Measurements from ENCODE around the gene TUBB.
"Not testable (repeated sequence)": the region's sequence is repeated elsewhere in the genome, so short reads cannot be mapped to it uniquely, and the experiment has no call there.

TUBB gene

DNA sequence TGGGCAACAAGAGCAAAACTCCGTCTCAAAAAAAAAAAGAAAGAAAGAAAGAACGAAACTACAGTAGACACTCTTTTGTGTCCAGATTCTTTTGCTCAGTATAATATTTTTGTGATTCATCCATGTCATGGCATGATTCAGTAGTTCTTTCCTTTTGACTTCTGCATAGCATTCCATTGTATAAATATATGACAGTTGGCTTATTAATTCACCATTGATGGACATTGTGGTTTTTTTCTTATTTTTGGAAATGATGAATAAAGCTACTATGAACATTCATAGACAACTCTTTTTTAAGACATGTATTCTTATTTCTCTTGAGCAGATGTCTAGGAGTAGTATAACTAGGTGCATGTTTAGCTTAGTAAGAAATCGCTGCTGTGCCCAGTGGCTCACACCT, 34.5 kb downstream of the TUBB start:
- in situ Hi-C loops (cut with HindIII; ENCODE audit: low sequenced_read_pairs), result no loop called here

DNA sequence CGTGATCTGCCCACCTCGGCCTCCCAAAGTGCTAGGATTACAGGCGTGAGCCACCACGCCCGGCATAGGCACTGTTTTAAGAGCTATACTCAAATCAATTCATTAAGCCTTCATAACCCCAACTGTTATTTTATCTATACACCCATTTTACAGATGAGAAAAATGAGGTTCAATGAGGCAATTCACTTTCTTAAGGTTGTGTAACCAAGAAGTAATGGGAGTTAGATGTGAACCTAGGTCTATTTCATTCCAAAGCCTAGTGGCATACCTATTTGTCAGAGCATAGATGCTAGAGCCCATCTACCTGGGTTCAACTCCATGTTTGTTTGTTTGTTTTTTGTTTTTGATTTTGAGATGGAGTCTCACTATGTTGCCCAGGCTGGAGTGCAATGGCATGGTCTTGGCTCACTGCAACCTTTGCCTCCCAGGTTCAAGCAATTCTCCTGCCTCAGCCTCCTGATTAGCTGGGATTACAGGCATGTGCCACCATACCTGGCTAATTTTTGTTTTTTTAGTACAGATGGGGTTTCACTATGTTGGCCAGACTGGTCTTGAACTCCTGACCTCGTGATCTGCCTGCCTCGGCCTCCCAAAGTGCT, 36.4 kb downstream of the TUBB start:
- in situ Hi-C loops (cut with HindIII; ENCODE audit: low sequenced_read_pairs), result not testable (repeated sequence)

DNA sequence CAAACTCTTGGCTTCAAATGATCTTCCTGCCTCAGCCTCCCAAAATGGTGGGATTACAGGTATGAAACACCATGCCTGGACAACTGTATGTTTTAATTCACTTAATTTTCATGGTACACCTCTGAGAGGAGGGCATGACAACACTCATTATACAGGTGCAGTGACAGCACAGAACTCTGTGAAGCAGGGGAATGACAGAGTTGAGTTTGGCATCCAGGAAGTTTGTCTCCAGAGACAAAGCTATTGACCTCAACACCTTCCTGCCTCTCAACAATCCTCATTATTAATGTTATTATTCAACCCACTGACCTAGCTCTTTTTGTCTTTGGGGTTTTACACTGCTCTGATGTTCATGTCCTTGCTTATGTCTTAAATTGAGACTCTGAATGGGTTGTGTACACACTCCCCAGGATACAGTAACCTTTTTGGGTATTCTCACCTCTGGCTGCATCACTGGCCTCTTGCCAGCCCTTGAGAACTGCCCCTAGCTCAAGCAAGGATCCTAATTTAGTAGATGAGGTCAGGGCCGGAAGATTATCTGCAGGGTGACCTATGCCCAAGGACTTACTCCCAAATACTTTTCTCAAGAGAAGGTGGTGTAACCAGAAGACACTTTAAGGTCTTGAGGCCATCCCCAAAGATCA, 37.2 kb downstream of the TUBB start:
- in situ Hi-C loops (cut with HindIII; ENCODE audit: low sequenced_read_pairs), result no loop called here

DNA sequence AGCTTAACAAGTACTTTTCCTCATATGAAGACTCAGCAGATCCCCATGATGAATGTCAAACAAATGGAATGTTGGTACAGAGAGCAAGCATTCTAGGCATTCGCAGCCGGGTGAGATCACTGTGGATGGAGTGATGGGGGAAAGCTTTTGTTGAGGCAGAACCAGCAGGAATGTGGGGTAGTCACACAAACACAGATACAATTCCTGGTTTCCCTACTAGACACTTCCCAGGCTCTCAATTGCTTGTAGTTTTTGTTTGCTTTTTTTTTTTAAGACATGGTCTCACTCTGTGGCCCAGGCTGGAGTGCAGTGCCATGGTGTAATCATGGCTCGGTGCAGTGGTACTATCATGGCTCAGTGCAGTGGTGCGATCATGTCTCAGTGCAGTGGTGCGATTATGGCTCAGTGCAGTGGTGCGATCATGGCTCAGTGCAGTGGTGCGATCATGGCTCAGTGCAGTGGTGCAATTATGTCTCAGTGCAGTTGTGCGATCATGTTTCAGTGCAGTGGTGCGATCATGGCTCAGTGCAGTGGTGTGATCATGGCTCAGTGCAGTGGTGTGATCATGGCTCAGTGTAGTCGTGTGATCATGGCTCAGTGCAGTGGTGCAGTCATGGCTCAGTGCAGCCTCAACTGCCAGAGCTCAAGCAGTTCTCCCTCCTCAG, 39.6 kb downstream of the TUBB start:
- in situ Hi-C loops (cut with HindIII; ENCODE audit: low sequenced_read_pairs), result no loop called here

DNA sequence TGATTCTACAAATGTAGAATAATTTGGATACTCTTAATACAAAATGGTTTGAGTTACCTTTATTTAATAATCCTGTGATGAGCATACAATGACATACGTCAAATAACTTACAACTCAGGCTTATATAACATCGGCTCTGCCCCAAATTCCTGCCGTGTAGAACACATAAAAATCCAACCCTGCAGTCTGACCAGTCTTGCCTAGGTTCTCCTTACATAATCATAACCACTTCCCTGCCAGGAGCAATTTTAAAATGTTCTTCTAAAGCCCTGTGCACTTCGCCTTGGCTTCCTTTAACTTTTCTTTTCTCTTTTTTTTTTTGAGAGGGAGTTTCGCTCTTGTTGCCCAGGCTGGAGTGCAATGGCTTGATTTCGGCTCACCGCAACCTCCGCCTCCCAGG, 40.4 kb downstream of the TUBB start:
- in situ Hi-C loops (cut with HindIII; ENCODE audit: low sequenced_read_pairs), result no loop called here

DNA sequence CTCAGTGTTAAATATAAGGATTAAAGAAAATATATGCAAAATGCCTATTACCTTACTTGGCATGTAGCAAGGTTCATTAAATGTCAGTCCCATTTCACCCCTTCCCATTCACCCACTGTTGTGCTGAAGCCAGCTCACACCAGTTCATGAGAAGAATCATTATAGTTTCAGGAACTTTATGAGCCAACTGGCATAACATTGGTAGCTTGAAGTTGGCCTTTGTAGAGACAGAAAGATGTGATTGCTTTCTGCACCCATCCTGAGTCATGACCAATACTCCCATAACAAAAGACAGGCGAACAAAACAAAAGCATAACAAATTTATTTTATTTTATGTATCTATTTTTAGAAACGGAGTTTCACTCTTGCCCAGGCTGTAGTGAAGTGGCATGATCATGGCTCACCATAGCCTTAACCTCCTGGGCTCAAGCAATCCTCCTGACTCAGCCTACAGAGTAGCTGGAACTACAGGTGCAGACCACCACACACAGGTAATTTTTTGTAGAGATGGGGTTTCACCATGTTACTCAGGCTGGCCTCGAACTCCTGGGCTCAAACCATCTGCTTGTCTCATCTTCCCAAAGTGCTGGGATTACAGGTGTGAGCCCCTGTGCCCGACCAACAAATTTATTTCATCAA, 41.8 kb downstream of the TUBB start:
- in situ Hi-C loops (cut with HindIII; ENCODE audit: low sequenced_read_pairs), result no loop called here

DNA sequence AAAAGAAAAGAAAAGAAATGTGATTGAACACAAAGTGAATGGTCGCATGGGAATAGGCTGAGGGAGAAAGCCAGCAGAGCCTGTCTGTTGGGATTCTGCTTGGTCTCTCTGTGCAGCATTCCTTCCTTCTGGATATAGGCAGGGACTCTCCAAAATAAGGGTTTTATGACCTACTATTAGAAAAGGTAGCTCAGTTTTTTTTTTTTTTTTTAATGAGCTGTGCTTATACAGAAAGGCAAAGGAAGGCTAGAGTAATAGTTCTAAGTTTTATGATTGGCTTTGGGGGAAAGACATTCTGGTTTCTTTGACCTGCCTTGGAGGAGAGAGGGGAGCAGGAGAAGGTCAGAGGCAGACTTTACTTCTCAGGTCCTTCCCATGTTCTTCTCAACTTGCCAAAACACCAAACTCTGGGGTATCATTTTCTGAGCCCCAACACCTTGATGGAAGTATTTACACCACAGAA, 43.0 kb downstream of the TUBB start:
- in situ Hi-C loops (cut with HindIII; ENCODE audit: low sequenced_read_pairs), result no loop called here

DNA sequence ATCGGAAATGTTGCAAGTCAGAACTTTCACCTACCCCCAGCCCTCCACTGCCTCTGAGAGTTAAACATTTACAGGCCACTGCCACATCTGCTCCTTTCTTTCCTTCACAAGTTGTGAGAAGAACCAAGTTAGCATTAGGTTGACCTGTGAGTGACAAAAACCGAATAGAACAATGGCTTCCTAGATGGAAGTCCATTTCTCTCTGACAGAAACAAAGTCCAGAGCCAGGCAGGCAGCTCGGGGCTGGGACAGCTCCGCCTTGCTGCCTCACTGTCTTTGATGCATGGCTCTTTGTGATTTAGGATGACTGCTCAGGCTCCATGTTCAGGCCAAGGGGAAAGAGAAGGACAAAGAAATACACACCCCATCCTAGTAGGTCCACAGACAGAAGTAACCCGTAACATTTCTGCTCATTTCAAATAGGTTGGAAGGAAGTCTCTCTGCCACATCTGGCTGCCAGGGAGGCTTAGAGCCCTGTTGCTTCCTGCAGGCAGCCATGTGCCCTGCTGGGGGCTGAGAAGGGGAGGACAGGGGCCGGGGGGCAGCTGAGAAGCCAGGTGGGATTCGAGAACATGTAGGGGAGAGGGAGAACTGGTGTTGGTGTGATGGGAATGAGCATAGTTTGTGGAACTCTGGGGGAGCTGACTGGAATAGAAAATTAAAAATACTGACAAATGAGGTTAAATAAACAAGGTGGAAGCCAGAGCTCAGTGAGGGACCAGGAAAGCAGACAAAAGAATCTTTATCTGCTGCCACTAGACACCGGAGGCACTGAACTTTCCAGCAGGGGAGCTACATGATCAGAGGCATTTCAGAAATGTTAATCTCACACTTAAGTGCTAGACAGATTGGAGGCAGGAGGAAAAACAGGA, 43.7 kb downstream of the TUBB start:
- in situ Hi-C loops (cut with HindIII; ENCODE audit: low sequenced_read_pairs), result no loop called here

DNA sequence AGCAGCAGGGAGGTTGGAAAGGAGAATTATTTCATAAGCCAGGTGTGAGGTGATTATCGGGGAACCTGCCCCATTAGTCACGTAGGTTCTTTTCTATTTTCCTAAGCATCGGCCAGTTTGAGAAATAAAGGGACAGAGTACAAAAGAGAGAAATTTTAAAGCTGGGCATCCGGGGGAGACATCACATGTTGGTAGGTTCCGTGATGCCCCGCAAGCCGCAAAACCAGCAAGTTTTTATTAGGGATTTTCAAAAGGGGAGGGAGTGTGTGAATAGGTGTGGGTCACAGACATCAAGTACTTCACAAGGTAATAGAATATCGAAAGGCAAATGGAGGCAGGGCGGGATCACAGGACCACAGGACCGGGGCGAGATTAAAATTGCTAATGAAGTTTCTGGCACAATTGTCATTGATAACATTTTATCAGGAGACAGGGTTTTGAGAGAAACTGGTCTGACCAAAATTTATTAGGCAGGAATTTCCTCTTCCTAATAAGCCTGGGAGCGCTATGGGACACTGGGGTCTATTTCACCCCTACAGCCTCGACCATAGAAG, 44.4 kb downstream of the TUBB start:
- in situ Hi-C loops (cut with HindIII; ENCODE audit: low sequenced_read_pairs), result not testable (repeated sequence)

DNA sequence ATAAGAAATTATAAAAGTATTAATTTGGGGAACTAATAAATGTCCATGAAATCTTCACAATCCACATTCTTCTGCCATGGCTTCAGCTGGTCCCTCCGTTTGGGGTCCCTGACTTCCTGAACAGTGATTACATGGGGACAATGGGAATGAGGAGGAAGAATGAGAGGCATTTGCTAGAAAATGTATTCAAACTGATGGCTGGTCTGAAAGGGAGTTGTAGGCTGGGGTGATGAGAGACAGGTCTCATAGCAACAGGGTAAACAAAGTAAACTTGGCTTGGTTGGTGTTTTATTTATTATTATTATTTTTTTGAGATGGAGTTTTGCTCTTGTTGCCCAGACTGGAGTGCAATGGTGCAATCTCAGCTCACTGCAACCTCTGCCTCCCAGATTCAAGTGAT, 45.3 kb downstream of the TUBB start:
- in situ Hi-C loops (cut with HindIII; ENCODE audit: low sequenced_read_pairs), result not testable (repeated sequence)

DNA sequence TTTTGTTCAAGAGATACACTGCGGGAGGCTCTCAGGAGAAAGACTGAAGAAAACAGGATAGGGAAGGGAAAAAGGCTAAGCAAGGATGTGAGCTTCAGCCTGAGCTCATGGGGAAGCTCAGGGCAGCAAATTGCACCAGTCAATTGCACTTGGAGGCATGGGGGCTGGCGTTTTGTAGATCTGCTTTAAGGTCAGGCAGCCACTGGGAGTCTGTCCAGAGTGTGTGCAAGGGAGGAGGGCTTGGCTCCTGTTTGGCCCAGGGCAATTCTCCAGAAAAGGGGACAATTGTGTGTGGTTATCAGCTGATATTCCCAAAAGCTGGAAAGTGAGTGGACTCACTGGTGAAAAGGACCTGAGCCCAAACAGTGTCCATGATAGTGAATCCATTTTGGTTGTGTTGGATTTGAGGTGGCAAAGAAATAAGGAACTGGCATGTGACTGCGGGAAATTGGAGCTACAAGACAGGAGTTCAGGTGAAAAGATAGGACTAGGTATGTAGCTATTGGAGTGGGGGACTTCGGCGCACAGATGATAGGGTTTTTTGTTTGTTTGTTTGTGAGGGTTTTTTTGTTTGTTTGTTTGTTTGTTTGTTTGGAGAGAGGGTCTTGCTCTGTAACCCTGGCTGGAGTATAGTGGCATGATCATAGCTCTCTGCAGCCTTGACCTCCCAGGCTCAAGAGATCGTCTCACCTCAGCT, 46.5 kb downstream of the TUBB start:
- in situ Hi-C loops (cut with HindIII; ENCODE audit: low sequenced_read_pairs), result no loop called here

DNA sequence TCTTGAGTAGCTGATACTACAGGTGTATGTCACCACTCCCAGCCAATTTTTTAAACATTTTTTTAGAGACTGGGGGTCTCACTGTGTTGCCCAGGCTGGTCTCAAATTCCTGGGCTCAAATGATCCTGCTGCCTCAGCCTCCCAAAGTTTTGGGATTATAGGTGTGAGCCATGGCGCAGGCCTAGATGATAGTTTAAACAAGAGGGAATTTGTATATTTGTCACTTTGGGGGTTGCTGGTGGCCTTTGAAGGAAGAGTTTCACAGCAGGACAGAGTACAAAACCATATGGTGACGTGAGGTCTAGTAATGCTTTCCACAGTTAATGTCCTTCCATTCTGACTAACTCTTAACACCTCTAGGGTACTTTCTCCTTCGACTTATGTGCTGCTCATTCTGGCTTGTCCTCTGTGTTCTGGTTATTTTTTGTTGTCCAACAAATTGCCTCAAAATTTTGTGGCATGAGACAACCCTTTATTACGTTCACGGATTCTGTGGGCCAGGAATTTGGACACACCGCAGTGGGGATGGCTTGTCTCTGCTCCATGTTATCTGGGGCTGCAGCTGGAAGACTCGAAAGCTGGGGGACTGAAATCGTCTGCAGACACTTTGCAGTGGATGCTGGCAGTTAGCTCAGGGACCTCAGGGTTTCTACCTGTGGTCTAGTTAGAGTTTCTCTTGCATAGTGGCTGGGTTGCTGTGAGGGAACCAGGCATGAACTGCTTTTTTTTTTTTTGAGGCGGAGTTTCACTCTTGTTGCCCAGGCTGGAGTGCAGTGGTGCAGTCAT, 47.2 kb downstream of the TUBB start:
- in situ Hi-C loops (cut with HindIII; ENCODE audit: low sequenced_read_pairs), result no loop called here

DNA sequence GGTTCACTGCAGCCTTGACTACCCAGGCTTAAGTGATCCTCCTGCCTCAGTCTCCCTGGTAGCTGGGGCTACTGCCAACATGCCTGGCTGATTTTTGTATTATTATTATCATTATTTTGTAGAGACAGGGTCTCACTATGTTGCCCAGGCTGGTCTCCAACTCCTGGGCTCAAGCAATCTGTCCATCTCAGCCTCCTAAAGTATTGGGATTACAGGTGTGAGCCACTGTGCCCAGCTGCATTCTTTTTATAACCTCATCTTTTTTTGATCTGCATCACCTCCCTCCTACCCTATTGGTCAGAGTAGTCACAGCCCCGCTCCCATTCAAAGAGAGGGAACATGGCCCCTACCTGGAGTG, 47.8 kb downstream of the TUBB start:
- in situ Hi-C loops (cut with HindIII; ENCODE audit: low sequenced_read_pairs), result no loop called here

DNA sequence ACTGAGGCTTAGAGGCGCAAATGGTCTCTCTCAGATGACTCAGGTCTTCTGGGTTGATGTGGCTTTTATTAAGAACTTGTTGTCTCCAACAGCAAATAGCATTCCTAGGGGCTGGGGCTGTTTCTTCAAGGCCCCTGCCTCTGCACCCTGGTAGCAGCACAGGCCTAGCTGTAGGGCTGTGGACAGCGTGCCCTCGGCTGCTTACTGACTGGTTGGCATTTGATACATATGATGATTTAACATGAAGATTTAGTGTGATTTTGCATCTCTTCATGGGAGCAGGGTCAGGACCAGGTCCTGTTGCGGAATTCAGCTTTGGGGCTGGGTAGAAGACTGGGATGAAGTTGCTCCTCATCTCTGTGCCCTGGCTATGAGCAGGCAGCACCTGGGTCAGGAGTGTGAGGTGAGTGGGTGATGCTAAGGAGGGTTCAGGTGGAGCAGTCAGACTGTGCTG, 48.5 kb downstream of the TUBB start:
- in situ Hi-C loops (cut with HindIII; ENCODE audit: low sequenced_read_pairs), result no loop called here

DNA sequence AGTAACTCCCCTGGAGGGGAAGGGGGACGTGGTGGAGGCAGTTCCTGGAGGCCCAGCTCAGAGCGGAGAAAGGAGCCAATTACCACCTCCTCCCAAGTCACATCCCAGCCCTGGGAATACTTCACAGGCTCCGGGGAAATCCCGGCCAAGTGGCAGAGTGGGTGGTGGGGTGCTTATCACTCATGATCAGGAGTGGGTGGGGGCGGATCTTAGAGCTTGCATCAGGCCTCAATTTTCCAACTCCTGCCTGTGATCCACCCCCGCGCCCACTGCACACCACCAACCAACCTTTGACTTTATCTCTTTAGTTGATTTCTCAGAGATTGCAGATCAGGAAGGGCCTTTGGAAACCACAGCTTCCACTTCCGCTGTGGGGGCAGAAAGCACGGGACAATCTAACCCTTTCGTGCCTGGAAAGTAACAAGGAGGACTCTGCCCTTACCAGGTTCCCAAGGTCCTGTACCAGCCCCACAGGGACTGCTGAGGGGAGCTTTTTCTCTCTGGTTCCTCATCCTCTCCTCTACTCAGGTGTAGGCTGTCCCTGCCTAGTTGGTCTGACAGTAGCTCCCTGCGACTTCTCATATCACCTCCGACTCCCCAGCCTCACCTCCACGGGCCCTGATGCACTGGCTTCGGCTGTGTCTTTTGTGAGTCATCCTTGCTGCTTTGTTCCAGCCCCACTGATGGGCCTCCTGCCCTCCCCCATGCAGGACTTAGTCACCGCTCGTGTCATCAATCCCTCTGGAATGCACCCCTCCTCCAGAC, 49.1 kb downstream of the TUBB start:
- in situ Hi-C loops (cut with HindIII; ENCODE audit: low sequenced_read_pairs), result no loop called here

DNA sequence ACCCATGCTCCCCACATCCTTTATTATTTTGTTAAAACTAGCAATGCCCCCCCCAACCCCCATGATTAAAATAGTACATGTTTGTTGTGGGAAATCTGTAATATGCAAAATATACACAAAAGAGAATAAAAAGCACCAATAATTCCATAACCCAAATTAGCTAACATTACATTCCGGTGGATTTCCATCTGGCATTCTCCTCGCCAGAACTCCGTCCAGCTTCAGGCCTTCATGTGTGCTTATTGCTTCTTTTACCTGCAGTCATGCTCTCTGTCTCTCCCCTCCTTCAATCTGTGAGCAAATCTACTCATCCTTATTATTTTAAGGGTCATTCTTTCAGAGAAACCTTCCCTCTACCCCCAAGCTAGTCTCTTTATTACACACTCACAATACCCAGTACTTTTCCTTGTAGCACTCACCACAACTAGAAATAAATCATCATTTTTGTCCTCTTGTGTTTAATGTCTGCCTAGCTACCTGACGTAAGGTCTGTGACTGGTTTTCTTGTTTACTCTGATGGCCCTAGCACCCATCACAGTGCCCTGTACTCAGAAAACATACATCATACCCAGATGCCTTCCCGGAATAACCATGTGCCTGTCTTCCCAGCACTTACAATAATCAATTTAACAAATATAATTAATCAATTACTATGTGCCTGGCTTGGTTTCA, 49.8 kb downstream of the TUBB start:
- in situ Hi-C loops (cut with HindIII; ENCODE audit: low sequenced_read_pairs), result no loop called here

DNA sequence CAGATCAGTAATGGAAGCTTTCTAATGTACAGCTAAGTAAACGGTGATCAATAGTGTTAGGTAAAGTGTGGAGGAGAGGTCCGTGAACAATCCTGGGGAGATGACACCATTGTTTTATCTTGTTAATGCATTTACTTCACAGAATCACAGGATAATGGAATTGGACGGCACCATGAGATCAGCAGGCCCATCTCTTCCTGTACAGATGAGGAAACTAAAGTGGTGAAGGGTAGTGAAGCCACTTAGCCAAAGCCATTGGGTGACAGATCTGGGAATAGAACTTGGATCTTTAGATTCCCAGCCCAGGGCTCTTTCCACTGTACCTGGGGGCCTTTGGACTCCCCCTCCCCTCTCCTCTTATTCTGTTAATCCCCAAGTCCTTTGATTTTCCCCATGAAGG, 50.4 kb downstream of the TUBB start:
- in situ Hi-C loops (cut with HindIII; ENCODE audit: low sequenced_read_pairs), result no loop called here

DNA sequence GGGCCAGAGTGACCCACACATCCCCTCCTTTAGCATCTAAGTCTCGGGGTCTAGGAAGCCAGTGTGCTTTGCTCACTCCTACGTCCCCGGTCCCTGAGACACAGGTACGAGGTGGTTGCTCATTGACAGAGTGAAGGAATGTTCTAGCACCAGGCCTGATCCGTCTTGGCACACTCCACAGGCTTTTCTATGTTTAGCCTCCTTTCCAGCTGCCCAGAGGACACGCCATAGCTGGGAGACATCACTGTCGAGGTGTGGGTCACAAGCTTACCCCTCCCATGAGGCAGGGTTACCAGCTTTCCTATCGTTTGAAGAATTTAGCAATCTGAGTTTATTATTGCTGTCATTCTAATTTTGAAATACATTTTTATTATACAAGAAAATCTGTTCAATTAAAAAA, 54.5 kb downstream of the TUBB start:
- in situ Hi-C loops (cut with HindIII; ENCODE audit: low sequenced_read_pairs), result no loop called here

Data from endothelial cell of hepatic sinusoid (primary cell).